ENCODE measurements around the gene GPR119. TPM values are rescaled to one million over a fixed set of nuclear protein-coding genes. Genes with fewer than 3 reads are reported as not detected.

GPR119 gene
- total and polyA plus RNA-seq, 8 donors: 0.55 TPM; not detected in 7

- H3K9me3 ChIP-seq: no peaks in the 10 kb centered on the region
- 43 to 62% (median 51%) methylated on average over 4 of the region's 4 CpGs for WGBS, 5 donors
- TF ChIP-seq EP300 (IDR thresholded peaks at IDR 0.05) (no peak), CTCF (IDR thresholded peaks at IDR 0.05) (no peak), POLR2A (IDR thresholded peaks at IDR 0.05) (no peak), POLR2AphosphoS5 (IDR thresholded peaks at IDR 0.05) (no peak)
- no peaks in the 10 kb centered on the region for H3K36me3 ChIP-seq
- H3K27me3 ChIP-seq: no peaks in the 10 kb centered on the region
- no peak overlapping the region for H3K4me3 ChIP-seq
- H3K4me1 ChIP-seq: peaks cover 0 to 16% (median 2%) of the 10 kb centered on the region in 4 donors
- intact Hi-C loops (cut with DNase I; ENCODE audit: low total_unique reads): no loop called here
- no peak overlapping the region for H3K27ac ChIP-seq
- no peak for DNase-seq
Observed at GRCh38 chrX:130336531-130336930, 48.9 kb downstream of the GPR119 start.

Other genes with a start within 250 kb of the GPR119 start
- gene AIFM1, start 219.8 kb downstream of the GPR119 start, total RNA-seq: 10 to 100 TPM in 4 of 5 donors, 1 to 10 TPM in 1; 2.9 to 29.6 (median 22.0) TPM
- gene AIFM1, start 219.8 kb downstream of the GPR119 start, polyA plus RNA-seq: 10 to 100 TPM; 24.7 to 33.5 (median 31.5) TPM
- 1 to 10 TPM in 1 of 5 donors, not detected in 4; 1.7 TPM for gene RAB33A, start 213.7 kb downstream of the GPR119 start, total RNA-seq
- 1 to 10 TPM in 1 of 3 donors, under 1 TPM in 2; 0.75 to 1.1 (median 0.75) TPM for gene RAB33A, start 213.7 kb downstream of the GPR119 start, polyA plus RNA-seq
- 10 to 100 TPM in 2 of 5 donors, 1 to 10 TPM in 3; 1.2 to 17.5 (median 5.7) TPM for gene ZNF280C, start 116.8 kb downstream of the GPR119 start, total RNA-seq
- gene ZNF280C, start 116.8 kb downstream of the GPR119 start, polyA plus RNA-seq: 1 to 10 TPM in 1 of 3 donors, under 1 TPM in 2; 0.61 to 1.1 (median 0.81) TPM
- gene SLC25A14, start 45.8 kb downstream of the GPR119 start, total RNA-seq: 10 to 100 TPM in 2 of 5 donors, 1 to 10 TPM in 3; 1.2 to 19.3 (median 1.8) TPM
- 10 to 100 TPM in 2 of 3 donors, 1 to 10 TPM in 1; 7.4 to 14.6 (median 11.2) TPM for gene SLC25A14, start 45.8 kb downstream of the GPR119 start, polyA plus RNA-seq
- 100 to 1,000 TPM in 1 of 5 donors, 10 to 100 TPM in 1, 1 to 10 TPM in 2, not detected in 1; 4.5 to 131 (median 16.3) TPM for gene RBMX2, start 16.3 kb upstream of the GPR119 start, total RNA-seq
- 100 to 1,000 TPM in 1 of 3 donors, 10 to 100 TPM in 2; 19.9 to 107 (median 29.9) TPM for gene RBMX2, start 16.3 kb upstream of the GPR119 start, polyA plus RNA-seq